ENCODE measurements around the gene UTP25.
"Not testable (repeated sequence)": the region's sequence is repeated elsewhere in the genome, so short reads cannot be mapped to it uniquely, and the experiment has no call there.

- TF ChIP-seq CTCF (optimal IDR thresholded peaks at IDR 0.05 in 1 of 3, IDR thresholded peaks at IDR 0.05 in 1 of 3, conservative IDR thresholded peaks at IDR 0.05 in 1 of 3; ENCODE audit: extremely low read depth in 1 of 3, insufficient read depth in 2 of 3, low read length in 3 of 3); EZH2 (IDR thresholded peaks at IDR 0.05; ENCODE audit: low read length): not testable (repeated sequence)
Observed at GRCh38 chr1:209904774-209905173, 77.0 kb downstream of the UTP25 start.
